Measurements from ENCODE around the gene NKG7. TPM values are rescaled to one million over a fixed set of nuclear protein-coding genes. Genes with fewer than 3 reads are reported as not detected.

The NKG7 gene
- total and polyA plus RNA-seq, 2 donors = 10.5 to 11.6 TPM

GRCh38 chr19:51341976-51342580 is 30.4 kb downstream of the NKG7 start, which contains the start of gene VSIG10L:
VSIG10L (minus strand) TSS chr19:51342139; CDS start chr19:51342124, 15 bp downstream.
- H3K36me3 ChIP-seq (ENCODE audit: control insufficient read depth in 2 of 2, insufficient read depth in 2 of 2, low read length in 1 of 2) = peaks cover 6 to 18% of the 10 kb centered on the region in 2 donors
- DNase-seq (ENCODE audit: low read depth in 6 of 9, low spot score in 9 of 9) = no peak
- peaks cover 0 to 3% of the 10 kb centered on the region in 2 donors for H3K9me3 ChIP-seq (ENCODE audit: control insufficient read depth in 2 of 2, insufficient read depth in 1 of 2, low read length in 1 of 2)
- peaks cover 22 to 39% of the 10 kb centered on the region in 2 donors for H3K27me3 ChIP-seq (ENCODE audit: control insufficient read depth in 2 of 2, insufficient read depth in 1 of 2, low read length in 1 of 2)
- H3K27ac ChIP-seq (ENCODE audit: low read depth in 1 of 2, low read length in 1 of 2) = no peak within 1 kb of the TSS
- H3K4me1 ChIP-seq (ENCODE audit: control insufficient read depth in 2 of 2, insufficient read depth in 2 of 2, low read length in 2 of 2) = peaks cover 8 to 18% of the 10 kb centered on the region in 2 donors
- WGBS = 75% methylated on average over 3 of the region's 3 CpGs
- no peak within 1 kb of the TSS for H3K4me3 ChIP-seq (ENCODE audit: low read length in 2 of 2)

- Histone ChIP-seq H3K36me3 (ENCODE audit: control insufficient read depth in 2 of 2, insufficient read depth in 2 of 2, low read length in 1 of 2) (peaks cover 2 to 12% of the 10 kb centered on the region in 2 donors), H3K9me3 (ENCODE audit: control insufficient read depth in 2 of 2, insufficient read depth in 1 of 2, low read length in 1 of 2) (peaks cover 0 to 2% of the 10 kb centered on the region in 2 donors), H3K27ac (ENCODE audit: low read depth in 1 of 2, low read length in 1 of 2) (no peak overlapping the region), H3K4me1 (ENCODE audit: control insufficient read depth in 2 of 2, insufficient read depth in 2 of 2, low read length in 2 of 2) (peaks cover 8 to 18% of the 10 kb centered on the region in 2 donors), H3K4me3 (ENCODE audit: low read length in 2 of 2) (no peak overlapping the region), H3K27me3 (ENCODE audit: control insufficient read depth in 2 of 2, insufficient read depth in 1 of 2, low read length in 1 of 2) (peaks cover 22 to 39% of the 10 kb centered on the region in 2 donors)
- DNase-seq (ENCODE audit: low read depth in 6 of 9, low spot score in 9 of 9) = no peak
- WGBS = 93% methylated on average over 18 of the region's 18 CpGs
These were observed 31.4 kb downstream of the NKG7 start for GRCh38 chr19:51341066-51341465.

GRCh38 chr19:51339687-51340656 is 32.5 kb downstream of the NKG7 start:
- DNase-seq (ENCODE audit: low read depth in 6 of 9, low spot score in 9 of 9) = peak in 5 of 9 donors; percentile 47 to 72 (median 59)
- Histone ChIP-seq H3K27me3 (ENCODE audit: control insufficient read depth in 2 of 2, insufficient read depth in 1 of 2, low read length in 1 of 2) (peaks cover 22 to 39% of the 10 kb centered on the region in 2 donors), H3K27ac (ENCODE audit: low read depth in 1 of 2, low read length in 1 of 2) (peak overlapping the region; percentile 4 to 67), H3K9me3 (ENCODE audit: control insufficient read depth in 2 of 2, insufficient read depth in 1 of 2, low read length in 1 of 2) (peaks cover 0 to 2% of the 10 kb centered on the region in 2 donors), H3K36me3 (ENCODE audit: control insufficient read depth in 2 of 2, insufficient read depth in 2 of 2, low read length in 1 of 2) (peaks cover 0 to 4% of the 10 kb centered on the region in 2 donors), H3K4me1 (ENCODE audit: control insufficient read depth in 2 of 2, insufficient read depth in 2 of 2, low read length in 2 of 2) (peaks cover 8 to 18% of the 10 kb centered on the region in 2 donors), H3K4me3 (ENCODE audit: low read length in 2 of 2) (peak overlapping the region; percentile 49 to 69)
- WGBS = 5% methylated on average over 107 of the region's 107 CpGs

GRCh38 chr19:51339313-51339686 is 33.2 kb downstream of the NKG7 start:
- under 1% methylated on average over 10 of the region's 10 CpGs for WGBS
- H3K27ac ChIP-seq (ENCODE audit: low read depth in 1 of 2, low read length in 1 of 2) = peak overlapping the region in 1 of 2 donors; percentile 4

GRCh38 chr19:51338563-51339312 is 33.7 kb downstream of the NKG7 start:
- H3K4me1 ChIP-seq (ENCODE audit: control insufficient read depth in 2 of 2, insufficient read depth in 2 of 2, low read length in 2 of 2) = peaks cover 8 to 18% of the 10 kb centered on the region in 2 donors
- peak; percentile 45 to 91 (median 77) for DNase-seq (ENCODE audit: low read depth in 6 of 9, low spot score in 9 of 9)
- H3K27ac ChIP-seq (ENCODE audit: low read depth in 1 of 2, low read length in 1 of 2) = no peak overlapping the region
- H3K4me3 ChIP-seq (ENCODE audit: low read length in 2 of 2) = peak overlapping the region; percentile 49 to 69
- 2% methylated on average over 43 of the region's 43 CpGs for WGBS
- H3K27me3 ChIP-seq (ENCODE audit: control insufficient read depth in 2 of 2, insufficient read depth in 1 of 2, low read length in 1 of 2) = peaks cover 22 to 39% of the 10 kb centered on the region in 2 donors
- H3K9me3 ChIP-seq (ENCODE audit: control insufficient read depth in 2 of 2, insufficient read depth in 1 of 2, low read length in 1 of 2) = peaks cover 0 to 2% of the 10 kb centered on the region in 2 donors
- no peaks in the 10 kb centered on the region for H3K36me3 ChIP-seq (ENCODE audit: control insufficient read depth in 2 of 2, insufficient read depth in 2 of 2, low read length in 1 of 2)

More at GRCh38 chr19:51339313-51339686, 33.2 kb downstream of the NKG7 start:
- DNase-seq (ENCODE audit: low read depth in 6 of 9, low spot score in 9 of 9) = no peak
- peaks cover 22 to 39% of the 10 kb centered on the region in 2 donors for H3K27me3 ChIP-seq (ENCODE audit: control insufficient read depth in 2 of 2, insufficient read depth in 1 of 2, low read length in 1 of 2)
- H3K9me3 ChIP-seq (ENCODE audit: control insufficient read depth in 2 of 2, insufficient read depth in 1 of 2, low read length in 1 of 2) = peaks cover 0 to 2% of the 10 kb centered on the region in 2 donors
- H3K4me3 ChIP-seq (ENCODE audit: low read length in 2 of 2) = peak overlapping the region; percentile 49 to 69
- peaks cover 8 to 18% of the 10 kb centered on the region in 2 donors for H3K4me1 ChIP-seq (ENCODE audit: control insufficient read depth in 2 of 2, insufficient read depth in 2 of 2, low read length in 2 of 2)
- no peaks in the 10 kb centered on the region for H3K36me3 ChIP-seq (ENCODE audit: control insufficient read depth in 2 of 2, insufficient read depth in 2 of 2, low read length in 1 of 2)

- Histone ChIP-seq H3K9me3 (ENCODE audit: control insufficient read depth in 2 of 2, insufficient read depth in 1 of 2, low read length in 1 of 2) (peaks cover 0 to 2% of the 10 kb centered on the region in 2 donors), H3K27me3 (ENCODE audit: control insufficient read depth in 2 of 2, insufficient read depth in 1 of 2, low read length in 1 of 2) (peaks cover 22 to 39% of the 10 kb centered on the region in 2 donors), H3K27ac (ENCODE audit: low read depth in 1 of 2, low read length in 1 of 2) (no peak overlapping the region), H3K4me1 (ENCODE audit: control insufficient read depth in 2 of 2, insufficient read depth in 2 of 2, low read length in 2 of 2) (peaks cover 8 to 18% of the 10 kb centered on the region in 2 donors), H3K4me3 (ENCODE audit: low read length in 2 of 2) (no peak overlapping the region), H3K36me3 (ENCODE audit: control insufficient read depth in 2 of 2, insufficient read depth in 2 of 2, low read length in 1 of 2) (no peaks in the 10 kb centered on the region)
- DNase-seq (ENCODE audit: low read depth in 6 of 9, low spot score in 9 of 9) = no peak
- 93% methylated on average over 19 of the region's 19 CpGs for WGBS
These were observed 34.4 kb downstream of the NKG7 start for GRCh38 chr19:51337861-51338562.

GRCh38 chr19:51337141-51337860 is 35.2 kb downstream of the NKG7 start:
- H3K9me3 ChIP-seq (ENCODE audit: control insufficient read depth in 2 of 2, insufficient read depth in 1 of 2, low read length in 1 of 2) = peaks cover 0 to 2% of the 10 kb centered on the region in 2 donors
- H3K27ac ChIP-seq (ENCODE audit: low read depth in 1 of 2, low read length in 1 of 2) = no peak overlapping the region
- no peak for DNase-seq (ENCODE audit: low read depth in 6 of 9, low spot score in 9 of 9)
- peaks cover 22 to 37% of the 10 kb centered on the region in 2 donors for H3K27me3 ChIP-seq (ENCODE audit: control insufficient read depth in 2 of 2, insufficient read depth in 1 of 2, low read length in 1 of 2)
- H3K4me1 ChIP-seq (ENCODE audit: control insufficient read depth in 2 of 2, insufficient read depth in 2 of 2, low read length in 2 of 2) = peaks cover 8 to 16% of the 10 kb centered on the region in 2 donors
- H3K4me3 ChIP-seq (ENCODE audit: low read length in 2 of 2) = no peak overlapping the region
- H3K36me3 ChIP-seq (ENCODE audit: control insufficient read depth in 2 of 2, insufficient read depth in 2 of 2, low read length in 1 of 2) = no peaks in the 10 kb centered on the region
- WGBS = 95% methylated on average over 13 of the region's 13 CpGs
